NCI-H1417 (cell line): ENCODE results near the gene ZNF616.
A peak's percentile ranks its signal among the peaks of the same experiment; 100 is the strongest.
"Not testable (repeated sequence)": the region's sequence is repeated elsewhere in the genome, so short reads cannot be mapped to it uniquely, and the experiment has no call there.

Experiments
- DNase-seq, 3 experiments: peaks; one replicate each; lab custom pipeline; 2025; lab: John Stamatoyannopoulos, UW

The ZNF616 gene

GRCh38 chr19:52110780-52111179, 29.0 kb downstream of the ZNF616 start:
- no peak for DNase-seq

DNA sequence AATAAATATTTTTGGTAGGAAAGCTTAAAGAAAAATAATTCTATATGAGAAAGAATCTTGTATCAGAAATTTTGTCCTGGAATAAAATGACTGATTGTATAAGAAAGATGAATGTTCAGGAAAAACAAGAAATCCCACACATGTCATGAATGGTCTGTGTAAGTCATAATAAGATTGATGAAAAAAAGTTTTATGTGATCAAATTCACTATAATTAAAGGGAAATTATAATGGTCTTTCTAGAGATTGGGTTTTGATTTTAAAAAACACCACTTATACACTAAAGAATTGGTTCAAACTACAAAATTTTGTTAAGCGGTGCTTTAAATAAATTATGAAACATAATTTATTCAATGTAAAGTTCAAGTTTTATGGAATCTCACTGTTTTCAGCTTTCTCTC, 37.0 kb downstream of the ZNF616 start:
- DNase-seq, result no peak

DNA sequence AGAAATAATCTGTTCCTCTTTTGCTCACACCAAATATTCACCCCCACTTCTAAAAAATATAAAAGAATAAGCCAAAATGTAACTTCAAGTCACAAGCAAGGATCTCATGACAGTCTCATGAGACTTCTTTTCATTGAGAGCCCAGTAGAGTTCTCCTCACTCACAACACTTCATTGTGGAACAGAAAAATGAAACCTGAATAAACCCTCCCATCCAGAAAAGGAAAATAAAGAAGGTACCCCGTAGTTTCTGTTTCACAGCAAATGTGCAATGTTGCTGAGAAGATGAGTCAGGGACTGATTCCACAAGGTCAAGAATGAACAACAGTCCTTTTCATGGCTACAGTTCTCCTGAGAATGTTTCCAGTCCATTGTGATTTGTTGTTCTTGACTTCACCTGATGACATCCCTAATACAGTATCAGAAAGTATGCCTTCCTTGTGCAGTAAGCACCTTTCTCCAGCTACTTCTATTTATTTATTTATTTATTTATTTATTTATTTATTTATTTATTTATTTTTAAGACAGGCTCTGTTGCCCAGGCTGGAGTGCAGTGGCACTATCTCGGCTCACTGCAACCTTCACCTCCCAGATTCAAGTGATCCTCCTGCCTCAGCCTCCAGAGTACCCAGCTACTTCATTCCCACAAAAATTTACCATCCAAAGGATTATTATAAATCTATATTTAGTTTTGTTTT, 37.7 kb downstream of the ZNF616 start:
- no peak for DNase-seq

- DNase-seq, result no peak
Measured at GRCh38 chr19:52099497-52100138, 40.1 kb downstream of the ZNF616 start.

GRCh38 chr19:52096416-52096815, 43.3 kb downstream of the ZNF616 start:
- DNase-seq, result not testable (repeated sequence)

- peak; percentile 88 to 94 (median 90) for DNase-seq
Measured at GRCh38 chr19:52095172-52096014, 44.3 kb downstream of the ZNF616 start, which contains the start of gene ZNF841. ZNF841 (minus strand) TSS chr19:52095765; CDS start chr19:52084801, 10,964 bp downstream.

DNA sequence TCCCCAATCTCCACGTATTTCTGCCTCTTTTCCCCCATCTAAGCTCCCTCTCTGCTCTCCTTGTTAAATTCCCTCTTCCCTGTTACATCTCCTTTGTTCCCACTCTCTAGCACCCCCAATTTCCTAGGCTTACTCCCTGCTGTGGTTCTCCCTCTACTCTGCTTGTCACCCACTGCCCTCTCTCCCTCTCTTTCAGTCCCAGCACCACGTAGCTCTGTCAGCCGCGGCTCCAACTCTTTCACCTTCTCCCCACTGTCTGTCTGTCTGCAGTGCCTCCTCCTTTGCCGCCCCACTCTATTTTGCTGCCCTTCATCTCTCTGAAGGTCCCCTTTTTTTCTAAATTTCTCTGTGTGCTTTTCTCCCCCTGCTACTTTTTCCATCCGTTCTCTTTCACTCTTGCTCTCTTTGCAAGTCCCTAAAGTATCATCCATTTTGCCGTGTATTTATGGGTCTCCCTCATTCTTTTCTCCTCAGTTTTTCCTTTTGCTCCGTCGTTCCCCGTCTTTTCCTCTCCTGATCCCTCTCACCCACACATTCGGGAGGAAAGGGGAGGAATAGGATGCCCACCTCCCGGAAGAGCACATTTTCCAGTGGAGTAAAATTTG, 45.1 kb downstream of the ZNF616 start:
- peak in 2 of 3 experiments; percentile 2 to 17 for DNase-seq

DNA sequence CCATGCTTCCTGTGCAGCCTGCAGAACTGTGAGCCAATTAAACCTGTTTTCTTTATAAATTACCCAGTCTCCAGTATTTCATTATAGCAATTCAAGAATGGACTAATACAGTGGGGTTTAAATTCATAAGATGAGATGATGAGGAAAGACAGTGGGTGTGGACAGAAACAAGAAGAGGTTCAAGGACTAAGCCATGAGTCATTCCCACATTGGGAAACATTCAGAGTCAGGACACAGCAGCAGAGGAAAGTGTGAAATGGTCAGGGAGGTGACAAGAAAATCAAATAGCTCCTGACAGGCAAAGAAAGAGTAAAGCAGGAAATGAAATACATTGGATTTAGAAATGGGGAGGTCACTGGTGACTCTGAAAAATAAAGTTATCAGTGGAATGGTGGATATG, 53.3 kb downstream of the ZNF616 start:
- DNase-seq, result no peak

- DNase-seq, result no peak
Measured at GRCh38 chr19:52070496-52070895, 69.2 kb downstream of the ZNF616 start.

- DNase-seq, result no peak
Measured at GRCh38 chr19:52069653-52070052, 70.1 kb downstream of the ZNF616 start.

DNA sequence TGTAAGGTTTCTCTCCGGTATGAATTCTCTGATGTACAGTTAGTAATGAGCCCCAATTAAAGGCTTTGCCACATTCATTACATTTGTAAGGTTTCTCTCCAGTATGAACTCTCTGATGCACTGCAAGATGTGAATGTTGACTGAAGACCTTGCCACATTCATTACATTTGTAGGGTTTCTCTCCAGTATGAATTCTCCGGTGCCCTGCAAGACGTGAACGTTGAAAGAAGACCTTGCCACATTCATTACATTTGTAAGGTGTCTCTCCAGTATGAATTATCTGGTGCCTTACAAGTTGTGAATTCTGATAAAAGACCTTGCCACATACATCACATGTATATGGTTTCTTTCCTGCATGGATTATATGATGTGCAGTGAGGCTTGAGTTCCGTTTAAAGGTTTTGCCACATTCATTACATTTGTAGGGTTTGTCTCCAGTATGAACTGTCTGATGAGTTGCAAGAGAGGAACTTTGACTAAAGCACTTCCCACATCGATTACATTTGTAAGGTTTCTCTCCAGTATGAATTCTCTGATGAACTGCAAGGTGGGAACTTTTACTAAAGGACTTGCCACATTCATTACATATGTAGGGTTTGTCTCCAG, 73.4 kb downstream of the ZNF616 start:
- no peak for DNase-seq

- DNase-seq, result no peak
Measured at GRCh38 chr19:52065399-52065798, 74.3 kb downstream of the ZNF616 start.
